Tibial nerve (tissue), 4 donors: ENCODE data around the gene MRPL1. TPM values are rescaled to one million over a fixed set of nuclear protein-coding genes. Genes with fewer than 3 reads are reported as not detected.

Experiments used
- DNase-seq, 2 donors: peaks; one replicate each; pipeline ENCODE4 v3.0.0-alpha.2; 2019; ENCODE audit warnings: low spot score in 2 of 2
- H3K27ac ChIP-seq, 4 donors: fragments of 200-600 bp; sonication (generic) in 3 of 4; one replicate each; pipeline ENCODE4 v1.5.1; 2017 to 2019; ENCODE audit warnings: mild to moderate bottlenecking in 1 of 4
- H3K27me3 ChIP-seq, 2 donors: fragments of 200-600 bp; sonication (generic) in 1 of 2; one replicate each; pipeline versions ENCODE4 v1.5.1 to v1.6.0; 2017 to 2019
- H3K36me3 ChIP-seq, 3 donors: fragments of 200-600 bp; sonication (generic); one replicate each; pipeline ENCODE4 v1.5.1; 2018 to 2019
- H3K4me1 ChIP-seq, 4 donors: fragments of 200-600 bp; sonication (generic) in 3 of 4; one replicate each; pipeline ENCODE4 v1.5.1; 2017 to 2019
- H3K4me3 ChIP-seq, 4 donors: fragments of 200-600 bp; sonication (generic) in 3 of 4; one replicate each; pipeline ENCODE4 v1.5.1; 2017 to 2019; ENCODE audit warnings: mild to moderate bottlenecking in 1 of 4, moderate library complexity in 1 of 4
- H3K9me3 ChIP-seq, 4 donors: fragments of 200-600 bp; sonication (generic) in 3 of 4; one replicate each; pipeline ENCODE4 v1.5.1; 2017 to 2019
- EP300 ChIP-seq, 2 donors: sonication (generic); formaldehyde crosslinking; IDR thresholded peaks; one replicate each; pipeline ENCODE4 v1.6.1; 2017; ENCODE audit warnings: antibody characterized with exemption in 2 of 2, mild to moderate bottlenecking in 1 of 2
- POLR2A ChIP-seq, 2 donors: fragments of 450-650 bp; IDR thresholded peaks; one replicate each; pipeline ENCODE4 v1.6.1; 2017; ENCODE audit warnings: antibody characterized with exemption in 2 of 2, mild to moderate bottlenecking in 2 of 2, moderate library complexity in 2 of 2
- WGBS, 2 donors: methylation state at CpG; one replicate each; pipeline ENCODE4 v1.1.5; 2018; 5-methylcytosine and 5-hydroxymethylcytosine counted together
- total RNA-seq, 4 donors: library from RNA; depleted of rRNA; stranded (reverse); fragments of >200 nt; gene quantifications; one replicate each; pipeline ENCODE4 v1.1.0, GENCODE V29; 2016
- TF ChIP-seq, protein P1 (sequence below), 5 experiments: fragments of 200-600 bp in 3 of 5; fragments of 450-650 bp in 2 of 5; sonication (generic) in 3 of 5; IDR thresholded peaks; one replicate each; pipeline ENCODE4 v1.5.1; 2016 to 2019; ENCODE audit warnings: antibody characterized with exemption in 5 of 5, mild to moderate bottlenecking in 3 of 5, moderate library complexity in 2 of 5

MRPL1 gene
- total RNA-seq, 4 donors from 2014 or later = 21.0 to 32.3 (median 26.9) TPM

DNA sequence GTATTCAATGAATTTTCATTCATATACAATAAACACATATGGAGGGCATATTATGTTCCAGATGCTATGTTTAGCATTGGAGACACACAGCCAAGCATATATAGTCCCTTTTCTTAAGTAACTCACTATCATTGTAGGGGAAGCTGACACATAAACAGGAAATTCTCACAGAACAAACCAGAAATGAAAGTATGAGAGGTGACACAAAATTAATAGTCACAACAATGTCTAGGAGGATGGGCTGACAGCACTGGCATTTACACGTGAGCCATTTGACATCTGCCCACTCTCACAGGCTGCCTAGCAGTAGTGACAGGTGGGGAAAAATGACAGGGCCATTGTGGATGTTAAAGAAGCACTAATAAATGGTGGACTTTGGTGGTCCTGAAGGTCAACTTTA lies 40.9 kb upstream of the MRPL1 start:
- Histone ChIP-seq H3K4me1 (peaks cover 0 to 29% (median 16%) of the 10 kb centered on the region in 4 donors), H3K4me3 (no peak overlapping the region), H3K27me3 (no peaks in the 10 kb centered on the region), H3K27ac (peak overlapping the region in 3 of 4 donors; percentile 95 to 100 (median 99)), H3K9me3 (no peaks in the 10 kb centered on the region), H3K36me3 (no peaks in the 10 kb centered on the region)
- DNase-seq = no peak
- TF ChIP-seq, protein P1, sequence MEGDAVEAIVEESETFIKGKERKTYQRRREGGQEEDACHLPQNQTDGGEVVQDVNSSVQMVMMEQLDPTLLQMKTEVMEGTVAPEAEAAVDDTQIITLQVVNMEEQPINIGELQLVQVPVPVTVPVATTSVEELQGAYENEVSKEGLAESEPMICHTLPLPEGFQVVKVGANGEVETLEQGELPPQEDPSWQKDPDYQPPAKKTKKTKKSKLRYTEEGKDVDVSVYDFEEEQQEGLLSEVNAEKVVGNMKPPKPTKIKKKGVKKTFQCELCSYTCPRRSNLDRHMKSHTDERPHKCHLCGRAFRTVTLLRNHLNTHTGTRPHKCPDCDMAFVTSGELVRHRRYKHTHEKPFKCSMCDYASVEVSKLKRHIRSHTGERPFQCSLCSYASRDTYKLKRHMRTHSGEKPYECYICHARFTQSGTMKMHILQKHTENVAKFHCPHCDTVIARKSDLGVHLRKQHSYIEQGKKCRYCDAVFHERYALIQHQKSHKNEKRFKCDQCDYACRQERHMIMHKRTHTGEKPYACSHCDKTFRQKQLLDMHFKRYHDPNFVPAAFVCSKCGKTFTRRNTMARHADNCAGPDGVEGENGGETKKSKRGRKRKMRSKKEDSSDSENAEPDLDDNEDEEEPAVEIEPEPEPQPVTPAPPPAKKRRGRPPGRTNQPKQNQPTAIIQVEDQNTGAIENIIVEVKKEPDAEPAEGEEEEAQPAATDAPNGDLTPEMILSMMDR (IDR thresholded peaks at IDR 0.05) = no peak
- TF ChIP-seq POLR2A (IDR thresholded peaks at IDR 0.05) = no peak
- TF ChIP-seq EP300 (IDR thresholded peaks at IDR 0.05) = no peak
- 59 to 69% methylated on average over 1 of the region's 1 CpG for WGBS, 2 donors

DNA sequence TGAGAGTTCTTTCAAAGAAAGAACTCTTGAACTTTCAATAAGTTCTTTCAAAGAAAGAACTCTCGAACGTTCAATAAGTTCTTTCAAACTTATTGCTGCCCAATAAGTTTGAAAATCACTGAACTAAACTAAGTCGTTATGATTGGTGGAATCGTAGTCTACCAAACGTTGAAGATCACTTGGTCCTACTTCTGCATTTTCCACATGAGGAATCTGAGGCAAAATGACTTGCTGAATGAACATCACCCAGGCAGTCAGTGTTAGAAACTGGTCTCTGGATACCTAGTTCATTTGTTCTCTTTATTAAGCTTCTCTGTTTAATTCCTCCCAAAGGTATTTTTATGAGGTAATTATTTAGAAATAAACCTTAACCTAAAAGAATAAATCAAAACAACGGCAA lies 36.4 kb upstream of the MRPL1 start:
- DNase-seq = no peak
- 55 to 58% methylated on average over 6 of the region's 6 CpGs for WGBS, 2 donors
- Histone ChIP-seq H3K4me3 (no peak overlapping the region), H3K4me1 (peaks cover 0 to 12% (median 4%) of the 10 kb centered on the region in 4 donors), H3K27me3 (no peaks in the 10 kb centered on the region), H3K27ac (no peak overlapping the region), H3K36me3 (no peaks in the 10 kb centered on the region), H3K9me3 (no peaks in the 10 kb centered on the region)
- TF ChIP-seq, protein P1 (IDR thresholded peaks at IDR 0.05) = no peak
- TF ChIP-seq POLR2A (IDR thresholded peaks at IDR 0.05) (no peak), EP300 (IDR thresholded peaks at IDR 0.05) (no peak)

DNA sequence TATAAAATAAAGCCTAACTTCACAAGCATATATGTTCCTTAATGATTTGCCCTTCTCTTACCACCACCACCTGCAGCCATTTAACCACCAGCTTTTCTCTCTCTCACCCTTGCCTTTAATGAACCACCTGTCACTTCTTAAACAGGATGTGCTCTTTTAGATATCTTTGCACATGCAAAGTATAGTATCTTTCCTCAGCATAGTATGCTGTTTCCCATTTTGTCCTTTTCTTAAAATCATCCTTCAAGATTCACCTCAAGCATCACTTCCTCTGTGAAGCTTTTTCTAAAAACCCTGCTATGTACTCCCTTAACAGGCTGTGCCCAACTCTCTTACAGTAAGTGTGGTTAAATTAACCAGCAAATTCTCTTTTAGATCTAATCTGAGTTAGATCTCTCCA lies 35.3 kb upstream of the MRPL1 start:
- Histone ChIP-seq H3K9me3 (no peaks in the 10 kb centered on the region), H3K27me3 (no peaks in the 10 kb centered on the region), H3K27ac (peak overlapping the region in 1 of 4 donors; percentile 12), H3K4me1 (peaks cover 0 to 4% (median 1%) of the 10 kb centered on the region in 4 donors), H3K36me3 (no peaks in the 10 kb centered on the region), H3K4me3 (no peak overlapping the region)
- TF ChIP-seq, protein P1 (IDR thresholded peaks at IDR 0.05) = no peak
- TF ChIP-seq EP300 (IDR thresholded peaks at IDR 0.05) (no peak), POLR2A (IDR thresholded peaks at IDR 0.05) (no peak)
- no peak for DNase-seq

DNA sequence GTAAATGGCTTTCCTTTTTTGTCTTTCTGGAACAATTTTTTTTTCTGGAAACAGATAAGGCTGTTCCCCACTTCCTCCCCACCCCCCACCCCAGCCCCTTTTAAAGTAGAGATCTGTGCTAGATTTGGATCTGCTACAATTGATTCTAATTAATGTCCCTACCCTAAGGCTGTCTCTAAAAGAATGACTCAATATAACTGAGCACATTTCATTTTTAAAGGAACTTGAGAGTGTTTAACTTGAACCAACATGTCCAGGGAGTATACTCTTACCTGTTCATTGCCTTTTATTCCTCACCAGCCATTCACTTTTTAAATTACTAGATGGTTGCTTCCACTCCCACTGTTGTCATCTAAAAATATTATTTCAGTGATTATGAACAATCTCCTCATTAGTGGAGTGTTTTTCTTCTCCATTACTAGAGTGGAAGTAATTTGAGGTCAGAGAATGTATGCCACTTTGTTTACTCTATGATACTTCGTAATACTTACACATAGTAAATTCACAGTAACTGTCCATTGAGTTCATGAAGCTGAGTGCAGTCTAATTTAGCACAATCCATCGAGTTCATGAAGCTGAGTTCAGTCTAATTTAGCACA lies 29.4 kb upstream of the MRPL1 start:
- H3K4me3 ChIP-seq = no peak overlapping the region
- H3K27ac ChIP-seq = no peak overlapping the region
- 69 to 71% methylated on average over 2 of the region's 2 CpGs for WGBS, 2 donors
- H3K9me3 ChIP-seq = no peaks in the 10 kb centered on the region
- DNase-seq = no peak
- no peak for TF ChIP-seq POLR2A (IDR thresholded peaks at IDR 0.05)
- no peak for TF ChIP-seq EP300 (IDR thresholded peaks at IDR 0.05)
- TF ChIP-seq, protein P1 (IDR thresholded peaks at IDR 0.05) = no peak
- no peaks in the 10 kb centered on the region for H3K36me3 ChIP-seq
- no peaks in the 10 kb centered on the region for H3K27me3 ChIP-seq
- H3K4me1 ChIP-seq = no peaks in the 10 kb centered on the region

DNA sequence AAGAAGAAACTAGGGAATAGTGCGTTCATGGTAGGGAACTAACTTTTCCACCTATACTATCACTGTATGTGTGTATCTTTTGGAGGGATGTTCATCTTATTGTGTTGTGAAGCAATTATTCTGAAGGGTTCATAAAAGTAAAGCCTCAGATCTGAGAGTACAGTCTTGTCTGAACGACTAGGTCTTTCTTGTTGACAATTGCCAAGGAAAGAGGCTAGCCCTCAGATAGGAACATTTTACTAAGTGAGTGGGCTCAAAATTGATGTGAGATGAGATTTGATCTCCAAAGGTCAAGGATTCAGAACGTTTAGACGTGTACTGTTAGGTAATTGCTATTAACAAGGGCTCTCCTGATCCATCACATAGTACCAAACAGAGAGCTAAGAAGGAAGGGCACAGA lies 28.2 kb upstream of the MRPL1 start:
- Histone ChIP-seq H3K9me3 (no peaks in the 10 kb centered on the region), H3K4me1 (no peaks in the 10 kb centered on the region), H3K27ac (no peak overlapping the region), H3K36me3 (no peaks in the 10 kb centered on the region), H3K27me3 (no peaks in the 10 kb centered on the region), H3K4me3 (no peak overlapping the region)
- DNase-seq = no peak
- 59 to 61% methylated on average over 4 of the region's 4 CpGs for WGBS, 2 donors
- TF ChIP-seq EP300 (IDR thresholded peaks at IDR 0.05) (no peak), POLR2A (IDR thresholded peaks at IDR 0.05) (no peak)
- TF ChIP-seq, protein P1 (IDR thresholded peaks at IDR 0.05) = no peak
